Endodermal cell (in vitro differentiated cells): ENCODE results near the gene VTN. TPM values are rescaled to one million over a fixed set of nuclear protein-coding genes. Genes with fewer than 3 reads are reported as not detected.

ENCODE experiments used
- DNase-seq: peaks from one replicate; pipeline ENCODE4 v3.0.0-alpha.2; 2017
- H3K27ac ChIP-seq: 2 replicates; pipeline ENCODE4 v1.5.1; 2013; ENCODE audit warnings: mild to moderate bottlenecking, low read depth, low read length, moderate library complexity
- H3K27me3 ChIP-seq: 2 replicates; pipeline ENCODE4 v1.6.1; 2013; ENCODE audit warnings: mild to moderate bottlenecking, low read length, moderate library complexity; ENCODE audit not compliant: insufficient read depth, control insufficient read depth, poor library complexity, severe bottlenecking
- H3K36me3 ChIP-seq: 2 replicates; pipeline ENCODE4 v1.7.0; 2013; ENCODE audit warnings: mild to moderate bottlenecking, low read length, moderate library complexity; ENCODE audit not compliant: control insufficient read depth, insufficient read depth
- H3K4me1 ChIP-seq: one replicate; pipeline ENCODE4 v1.7.0; 2013; ENCODE audit warnings: low read length; ENCODE audit not compliant: control insufficient read depth, insufficient read depth
- H3K4me3 ChIP-seq: 2 replicates; pipeline ENCODE4 v1.5.1; 2013; ENCODE audit warnings: mild to moderate bottlenecking, low read length, moderate library complexity
- H3K9ac ChIP-seq: 2 replicates; pipeline ENCODE4 v1.6.1; 2013; ENCODE audit warnings: mild to moderate bottlenecking, low read length, moderate library complexity; ENCODE audit not compliant: poor library complexity, severe bottlenecking; ENCODE audit errors: extremely low read depth
- H3K9me3 ChIP-seq: 2 replicates; pipeline ENCODE4 v1.6.1; 2013; ENCODE audit warnings: mild to moderate bottlenecking, low read length, moderate library complexity; ENCODE audit not compliant: control insufficient read depth
- H3K27ac Mint-ChIP-seq: 2 replicates; pipeline ENCODE4 v1.8.0; 2020; ENCODE audit warnings: mixed read lengths
- H3K27me3 Mint-ChIP-seq: 2 replicates; pipeline ENCODE4 v1.8.0; 2021; ENCODE audit warnings: mild to moderate bottlenecking, mixed read lengths; ENCODE audit not compliant: insufficient read depth
- H3K36me3 Mint-ChIP-seq: 2 replicates; pipeline ENCODE4 v1.8.0; 2020; ENCODE audit warnings: low read depth, mixed read lengths
- H3K4me1 Mint-ChIP-seq: 2 replicates; pipeline ENCODE4 v1.8.0; 2020; ENCODE audit warnings: mixed read lengths
- H3K4me3 Mint-ChIP-seq: 2 replicates; pipeline ENCODE4 v1.8.0; 2020; ENCODE audit warnings: mild to moderate bottlenecking, moderate library complexity, mixed read lengths
- H3K9me3 Mint-ChIP-seq: 2 replicates; pipeline ENCODE4 v1.8.0; 2020; ENCODE audit warnings: mild to moderate bottlenecking, mixed read lengths
- CTCF ChIP-seq: fragments of 200-600 bp; sonication (generic); conservative IDR thresholded peaks from 2 replicates; pipeline ENCODE4 v1.5.0; 2021; ENCODE audit warnings: antibody characterized with exemption, mild to moderate bottlenecking
- WGBS, 2 experiments: methylation state at CpG; one replicate each; pipeline versions ENCODE4 v1.1.5 to v1.1.7; 2013; ENCODE audit warnings: missing lambda C conversion rate in 2 of 2, mixed read lengths in 1 of 2; ENCODE audit not compliant: insufficient coverage in 1 of 2, insufficient read length in 1 of 2; 5-methylcytosine and 5-hydroxymethylcytosine counted together
- total RNA-seq, 2 donors: library from RNA; stranded (reverse); fragmentation: NEBNext Ultra II Directional in 1 of 2; extraction: Animal tissue kit (Norgen Biotek cat#: 25700) in 1 of 2; gene quantifications; 2 replicates in 1 of 2; 3 replicates in 1 of 2; pipeline ENCODE4 v1.2.1, GENCODE V29; 2021

VTN gene
- total RNA-seq, 2 donors from 2014 or later, result 2.5 to 6.7 TPM

GRCh38 chr17:28402844-28403243, 32.7 kb upstream of the VTN start:
- DNase-seq, result peak; percentile 63
- TF ChIP-seq CTCF, result no peak
- H3K36me3 ChIP-seq, result no peaks in the 10 kb centered on the region
- H3K27me3 Mint-ChIP-seq, result peaks cover 9% of the 10 kb centered on the region
- peaks cover 38% of the 10 kb centered on the region for H3K4me1 Mint-ChIP-seq
- H3K9me3 ChIP-seq, result no peaks in the 10 kb centered on the region
- H3K9me3 Mint-ChIP-seq, result no peaks in the 10 kb centered on the region
- no peak overlapping the region for H3K27ac Mint-ChIP-seq
- WGBS, 2 experiments, result 85 to 95% methylated on average over 4 to 6 of the region's 6 CpGs
- H3K36me3 Mint-ChIP-seq, result peaks cover 6% of the 10 kb centered on the region
- H3K4me3 Mint-ChIP-seq, result no peak overlapping the region
- H3K27me3 ChIP-seq, result no peaks in the 10 kb centered on the region
- H3K4me1 ChIP-seq, result peaks cover 11% of the 10 kb centered on the region
- no peak overlapping the region for H3K27ac ChIP-seq
- no peak overlapping the region for H3K4me3 ChIP-seq
- H3K9ac ChIP-seq, result no peak overlapping the region

DNA sequence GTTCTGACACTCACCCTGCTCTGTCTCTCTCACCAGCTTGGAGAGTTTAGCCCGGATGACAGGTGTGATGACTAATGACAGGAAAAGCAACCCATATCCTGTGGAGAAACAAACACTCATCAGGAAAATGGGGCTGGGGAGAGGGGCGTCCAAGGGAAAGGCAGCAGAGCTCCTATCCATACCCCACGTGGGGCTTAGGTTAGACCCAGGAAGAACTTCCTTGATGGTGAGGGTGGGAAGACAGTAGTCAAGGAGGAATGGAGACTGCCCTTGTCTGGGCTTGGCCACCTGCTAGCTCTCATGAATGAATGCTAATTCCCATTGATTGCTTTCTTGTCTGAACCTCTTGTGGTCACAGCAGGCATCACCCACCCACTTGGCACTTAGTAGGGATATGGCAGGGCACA, 32.1 kb upstream of the VTN start:
- Histone ChIP-seq H3K36me3 (no peaks in the 10 kb centered on the region), H3K4me1 (peaks cover 9% of the 10 kb centered on the region), H3K4me3 (no peak overlapping the region), H3K9me3 (no peaks in the 10 kb centered on the region), H3K27ac (no peak overlapping the region), H3K27me3 (no peaks in the 10 kb centered on the region), H3K9ac (no peak overlapping the region)
- Mint-ChIP-seq H3K9me3 (no peaks in the 10 kb centered on the region), H3K27ac (no peak overlapping the region), H3K4me1 (peaks cover 32% of the 10 kb centered on the region), H3K27me3 (peaks cover 9% of the 10 kb centered on the region), H3K4me3 (no peak overlapping the region), H3K36me3 (peaks cover 6% of the 10 kb centered on the region)
- DNase-seq, result peak; percentile 92
- peak; percentile 21 for TF ChIP-seq CTCF
- 46 to 50% methylated on average over 2 to 3 of the region's 3 CpGs for WGBS, 2 experiments

DNA sequence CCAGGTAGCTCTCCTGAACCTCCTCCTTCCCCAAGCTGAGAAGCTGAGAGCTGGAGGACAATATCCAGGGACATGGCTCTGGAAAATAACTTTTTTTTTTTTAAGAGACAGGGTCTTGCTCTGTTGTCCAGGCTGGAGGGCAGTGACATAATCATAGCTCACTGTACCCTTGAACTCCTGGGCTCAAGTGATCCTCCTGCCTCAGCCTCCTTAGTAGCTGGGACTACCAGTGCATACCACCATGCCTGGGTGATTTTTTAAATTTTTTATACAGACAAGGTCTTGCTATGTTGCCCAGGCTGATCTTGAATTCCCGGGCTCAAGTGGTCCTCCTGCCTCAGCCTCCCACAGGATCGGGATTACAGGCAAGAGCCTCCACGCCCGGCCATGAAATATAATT, 29.7 kb upstream of the VTN start:
- no peak overlapping the region for H3K27ac Mint-ChIP-seq
- WGBS, 2 experiments, result 77 to 88% methylated on average over 1 to 4 of the region's 4 CpGs
- DNase-seq, result no peak
- peaks cover 5% of the 10 kb centered on the region for H3K4me1 ChIP-seq
- H3K27me3 Mint-ChIP-seq, result peaks cover 6% of the 10 kb centered on the region
- H3K4me3 Mint-ChIP-seq, result no peak overlapping the region
- no peak for TF ChIP-seq CTCF
- H3K9me3 Mint-ChIP-seq, result no peaks in the 10 kb centered on the region
- no peaks in the 10 kb centered on the region for H3K36me3 ChIP-seq
- no peak overlapping the region for H3K27ac ChIP-seq
- H3K4me3 ChIP-seq, result no peak overlapping the region
- peaks cover 6% of the 10 kb centered on the region for H3K36me3 Mint-ChIP-seq
- H3K9me3 ChIP-seq, result no peaks in the 10 kb centered on the region
- no peak overlapping the region for H3K9ac ChIP-seq
- peaks cover 29% of the 10 kb centered on the region for H3K4me1 Mint-ChIP-seq
- no peaks in the 10 kb centered on the region for H3K27me3 ChIP-seq
